Neutrophil (primary cell): ENCODE results near the gene MYO1E.

Experiments used
- H3K27ac ChIP-seq: fragments of 200-600 bp; sonication (generic); 2 replicates; pipeline ENCODE4 v1.5.1; 2016; ENCODE audit warnings: mild to moderate bottlenecking, moderate library complexity
- H3K27me3 ChIP-seq: fragments of 200-600 bp; sonication (generic); 2 replicates; pipeline ENCODE4 v1.6.0; 2016; ENCODE audit warnings: mild to moderate bottlenecking
- H3K36me3 ChIP-seq: fragments of 200-600 bp; sonication (generic); 2 replicates; pipeline ENCODE4 v1.5.1; 2017
- H3K4me1 ChIP-seq, 2 experiments: fragments of 200-600 bp in 1 of 2; sonication (generic) in 1 of 2; 1 replicate in 1 of 2; 2 replicates in 1 of 2; pipeline versions ENCODE4 v1.5.1 to v1.6.1; 2013 to 2016; ENCODE audit warnings: low read depth in 1 of 2, low read length in 1 of 2, mild to moderate bottlenecking in 1 of 2, moderate library complexity in 1 of 2; ENCODE audit not compliant: control insufficient read depth in 1 of 2, insufficient read depth in 1 of 2
- H3K4me3 ChIP-seq, 2 experiments: fragments of 200-600 bp in 1 of 2; sonication (generic) in 1 of 2; 1 replicate in 1 of 2; 2 replicates in 1 of 2; pipeline ENCODE4 v1.5.1; 2013 to 2016; ENCODE audit warnings: low read depth in 1 of 2, low read length in 1 of 2, mild to moderate bottlenecking in 1 of 2, moderate library complexity in 1 of 2
- H3K9me3 ChIP-seq: fragments of 200-600 bp; sonication (generic); 2 replicates; pipeline ENCODE4 v1.5.1; 2016
- CTCF ChIP-seq: fragments of 200-600 bp; sonication (generic); IDR thresholded peaks from 2 replicates; pipeline ENCODE4 v1.5.1; 2016; ENCODE audit warnings: antibody characterized with exemption

The MYO1E gene

GRCh38 chr15:59309405-59309804, 63.3 kb downstream of the MYO1E start:
- TF ChIP-seq CTCF = no peak
- Histone ChIP-seq H3K4me1 (no peaks in the 10 kb centered on the region), H3K27ac (no peak overlapping the region), H3K27me3 (peaks cover 80% of the 10 kb centered on the region), H3K36me3 (no peaks in the 10 kb centered on the region), H3K4me3 (no peak overlapping the region), H3K9me3 (no peaks in the 10 kb centered on the region)

- Histone ChIP-seq H3K36me3 (no peaks in the 10 kb centered on the region), H3K4me3 (no peak overlapping the region), H3K27me3 (peaks cover 86% of the 10 kb centered on the region), H3K27ac (no peak overlapping the region), H3K9me3 (no peaks in the 10 kb centered on the region), H3K4me1 (no peaks in the 10 kb centered on the region)
- TF ChIP-seq CTCF = no peak
These were observed 65.5 kb downstream of the MYO1E start for GRCh38 chr15:59307165-59307537.

- Histone ChIP-seq H3K36me3 (no peaks in the 10 kb centered on the region), H3K27ac (no peak overlapping the region), H3K4me1 (peaks cover 0 to under 1% of the 10 kb centered on the region in 2 experiments), H3K9me3 (no peaks in the 10 kb centered on the region), H3K27me3 (peaks cover 83% of the 10 kb centered on the region), H3K4me3 (no peak overlapping the region)
- TF ChIP-seq CTCF = no peak
These were observed 66.0 kb downstream of the MYO1E start for GRCh38 chr15:59306520-59307164.

GRCh38 chr15:59304807-59305206, 67.9 kb downstream of the MYO1E start:
- H3K27ac ChIP-seq = no peak overlapping the region
- no peaks in the 10 kb centered on the region for H3K36me3 ChIP-seq
- no peaks in the 10 kb centered on the region for H3K9me3 ChIP-seq
- no peak for TF ChIP-seq CTCF
- peaks cover 17 to 19% of the 10 kb centered on the region in 2 experiments for H3K4me1 ChIP-seq
- no peak overlapping the region for H3K4me3 ChIP-seq
- peaks cover 65% of the 10 kb centered on the region for H3K27me3 ChIP-seq

- peaks cover 59% of the 10 kb centered on the region for H3K27me3 ChIP-seq
- no peaks in the 10 kb centered on the region for H3K36me3 ChIP-seq
- no peak for TF ChIP-seq CTCF
- H3K4me3 ChIP-seq = no peak overlapping the region
- H3K9me3 ChIP-seq = no peaks in the 10 kb centered on the region
- no peak overlapping the region for H3K27ac ChIP-seq
- H3K4me1 ChIP-seq = peaks cover 23 to 25% of the 10 kb centered on the region in 2 experiments
These were observed 68.5 kb downstream of the MYO1E start for GRCh38 chr15:59304034-59304795.
